ENCODE data around the gene COL6A2. TPM values are rescaled to one million over a fixed set of nuclear protein-coding genes. Genes with fewer than 3 reads are reported as not detected.

COL6A2 gene
- total and polyA plus RNA-seq, 10 of the 15 experiments (the other 5 are each of a cell fraction or from before 2014, with no cell fraction given), result 0.16 to 1.3 (median 0.34) TPM; not detected in 7

- TF ChIP-seq ELK1 (IDR thresholded peaks at IDR 0.05; ENCODE audit: low read depth, low read length) (no peak), RAD51 (IDR thresholded peaks at IDR 0.05) (no peak), HDAC6 (IDR thresholded peaks at IDR 0.05; ENCODE audit: unreplicated experiment) (no peak)
Measured at GRCh38 chr21:46131838-46132651, 34.1 kb downstream of the COL6A2 start (continued).

GRCh38 chr21:46135782-46136395 lies 38.0 kb downstream of the COL6A2 start:
- intact Hi-C loops (cut with micrococcal nuclease; ENCODE audit: unreplicated experiment), result no loop called here
- SMC1A ChIA-PET (ENCODE audit: uncharacterized antibody, unreplicated experiment), result no interaction called here
- H3K4me3 ChIP-seq, result no peak overlapping the region
- H3K36me3 ChIP-seq (ENCODE audit: control insufficient read depth in 2 of 2, insufficient read depth in 2 of 2, low read length in 1 of 2), result no peaks in the 10 kb centered on the region
- no peak overlapping the region for H3K27ac ChIP-seq (ENCODE audit: control insufficient read depth, insufficient read depth)
- H3K9ac ChIP-seq (ENCODE audit: control insufficient read depth, insufficient read depth, low read length), result no peak overlapping the region
- RAD21 ChIA-PET (ENCODE audit: unreplicated experiment), result no interaction called here
- no peaks in the 10 kb centered on the region for H3K79me2 ChIP-seq (ENCODE audit: control insufficient read depth, insufficient read depth, low read length)
- BruUV-seq (replicated peaks), result no TSS peak
- H4K20me1 ChIP-seq (ENCODE audit: control insufficient read depth, insufficient read depth), result no peaks in the 10 kb centered on the region
- no peak overlapping the region for H2AFZ ChIP-seq (ENCODE audit: control insufficient read depth, low read depth, low read length)
- H3K4me1 ChIP-seq (ENCODE audit: control insufficient read depth, insufficient read depth, low read length), result no peaks in the 10 kb centered on the region
- H3K9me3 ChIP-seq (replicated peaks; ENCODE audit: control insufficient read depth, insufficient read depth, low read length), result no peaks in the 10 kb centered on the region; the same call in 2 of the 3 replicates
- no peak for ATAC-seq
- CTCF ChIA-PET, result no interaction called here
- in situ Hi-C loops (cut with MboI), result no loop called here
- H3K27me3 ChIP-seq (replicated peaks in 1 of 2; ENCODE audit: control insufficient read depth in 2 of 2, insufficient read depth in 2 of 2, low read length in 1 of 2), result no peaks in the 10 kb centered on the region
- no peak overlapping the region for H3K4me2 ChIP-seq (ENCODE audit: control insufficient read depth, insufficient read depth)
- DNase-seq (ENCODE audit: low read depth, low spot score), result no peak
- POLR2A ChIA-PET, result no interaction called here
- FAIRE-seq, result no peak
- WGBS (ENCODE audit: insufficient coverage, insufficient replicate concordance, low lambda C conversion rate, missing lambda C conversion rate), result 28% methylated on average over 3 of the region's 7 CpGs
- TF ChIP-seq PAX8 (IDR thresholded peaks at IDR 0.05), result no peak
- no peak for TF ChIP-seq CHD2 (IDR thresholded peaks at IDR 0.05; ENCODE audit: borderline replicate concordance, low read depth, low read length)
- TF ChIP-seq TBL1XR1 (IDR thresholded peaks at IDR 0.05; ENCODE audit: low read depth, low read length), result no peak
- TF ChIP-seq, protein P1, sequence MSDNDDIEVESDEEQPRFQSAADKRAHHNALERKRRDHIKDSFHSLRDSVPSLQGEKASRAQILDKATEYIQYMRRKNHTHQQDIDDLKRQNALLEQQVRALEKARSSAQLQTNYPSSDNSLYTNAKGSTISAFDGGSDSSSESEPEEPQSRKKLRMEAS (IDR thresholded peaks at IDR 0.05; ENCODE audit: low read depth, low read length), result no peak
- TF ChIP-seq ZZZ3 (IDR thresholded peaks at IDR 0.05; ENCODE audit: control insufficient read depth, insufficient read length, low read depth), result no peak
- TF ChIP-seq, protein P2, sequence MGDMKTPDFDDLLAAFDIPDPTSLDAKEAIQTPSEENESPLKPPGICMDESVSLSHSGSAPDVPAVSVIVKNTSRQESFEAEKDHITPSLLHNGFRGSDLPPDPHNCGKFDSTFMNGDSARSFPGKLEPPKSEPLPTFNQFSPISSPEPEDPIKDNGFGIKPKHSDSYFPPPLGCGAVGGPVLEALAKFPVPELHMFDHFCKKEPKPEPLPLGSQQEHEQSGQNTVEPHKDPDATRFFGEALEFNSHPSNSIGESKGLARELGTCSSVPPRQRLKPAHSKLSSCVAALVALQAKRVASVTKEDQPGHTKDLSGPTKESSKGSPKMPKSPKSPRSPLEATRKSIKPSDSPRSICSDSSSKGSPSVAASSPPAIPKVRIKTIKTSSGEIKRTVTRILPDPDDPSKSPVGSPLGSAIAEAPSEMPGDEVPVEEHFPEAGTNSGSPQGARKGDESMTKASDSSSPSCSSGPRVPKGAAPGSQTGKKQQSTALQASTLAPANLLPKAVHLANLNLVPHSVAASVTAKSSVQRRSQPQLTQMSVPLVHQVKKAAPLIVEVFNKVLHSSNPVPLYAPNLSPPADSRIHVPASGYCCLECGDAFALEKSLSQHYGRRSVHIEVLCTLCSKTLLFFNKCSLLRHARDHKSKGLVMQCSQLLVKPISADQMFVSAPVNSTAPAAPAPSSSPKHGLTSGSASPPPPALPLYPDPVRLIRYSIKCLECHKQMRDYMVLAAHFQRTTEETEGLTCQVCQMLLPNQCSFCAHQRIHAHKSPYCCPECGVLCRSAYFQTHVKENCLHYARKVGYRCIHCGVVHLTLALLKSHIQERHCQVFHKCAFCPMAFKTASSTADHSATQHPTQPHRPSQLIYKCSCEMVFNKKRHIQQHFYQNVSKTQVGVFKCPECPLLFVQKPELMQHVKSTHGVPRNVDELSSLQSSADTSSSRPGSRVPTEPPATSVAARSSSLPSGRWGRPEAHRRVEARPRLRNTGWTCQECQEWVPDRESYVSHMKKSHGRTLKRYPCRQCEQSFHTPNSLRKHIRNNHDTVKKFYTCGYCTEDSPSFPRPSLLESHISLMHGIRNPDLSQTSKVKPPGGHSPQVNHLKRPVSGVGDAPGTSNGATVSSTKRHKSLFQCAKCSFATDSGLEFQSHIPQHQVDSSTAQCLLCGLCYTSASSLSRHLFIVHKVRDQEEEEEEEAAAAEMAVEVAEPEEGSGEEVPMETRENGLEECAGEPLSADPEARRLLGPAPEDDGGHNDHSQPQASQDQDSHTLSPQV (IDR thresholded peaks at IDR 0.05), result no peak
- TF ChIP-seq, protein P3, sequence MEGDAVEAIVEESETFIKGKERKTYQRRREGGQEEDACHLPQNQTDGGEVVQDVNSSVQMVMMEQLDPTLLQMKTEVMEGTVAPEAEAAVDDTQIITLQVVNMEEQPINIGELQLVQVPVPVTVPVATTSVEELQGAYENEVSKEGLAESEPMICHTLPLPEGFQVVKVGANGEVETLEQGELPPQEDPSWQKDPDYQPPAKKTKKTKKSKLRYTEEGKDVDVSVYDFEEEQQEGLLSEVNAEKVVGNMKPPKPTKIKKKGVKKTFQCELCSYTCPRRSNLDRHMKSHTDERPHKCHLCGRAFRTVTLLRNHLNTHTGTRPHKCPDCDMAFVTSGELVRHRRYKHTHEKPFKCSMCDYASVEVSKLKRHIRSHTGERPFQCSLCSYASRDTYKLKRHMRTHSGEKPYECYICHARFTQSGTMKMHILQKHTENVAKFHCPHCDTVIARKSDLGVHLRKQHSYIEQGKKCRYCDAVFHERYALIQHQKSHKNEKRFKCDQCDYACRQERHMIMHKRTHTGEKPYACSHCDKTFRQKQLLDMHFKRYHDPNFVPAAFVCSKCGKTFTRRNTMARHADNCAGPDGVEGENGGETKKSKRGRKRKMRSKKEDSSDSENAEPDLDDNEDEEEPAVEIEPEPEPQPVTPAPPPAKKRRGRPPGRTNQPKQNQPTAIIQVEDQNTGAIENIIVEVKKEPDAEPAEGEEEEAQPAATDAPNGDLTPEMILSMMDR (IDR thresholded peaks at IDR 0.05 in 2 of 3, conservative IDR thresholded peaks at IDR 0.05 in 1 of 3; ENCODE audit: control insufficient read depth in 2 of 3, extremely low read depth in 1 of 3, insufficient read depth in 1 of 3, low read depth in 3 of 3, low read length in 3 of 3), result no peak
- TF ChIP-seq SMARCA5 (IDR thresholded peaks at IDR 0.05), result no peak
- TF ChIP-seq BRCA1 (IDR thresholded peaks at IDR 0.05; ENCODE audit: low read depth, low read length), result no peak
- no peak for TF ChIP-seq ESRRA (IDR thresholded peaks at IDR 0.05; ENCODE audit: low read length)
- no peak for TF ChIP-seq SREBF1 (IDR thresholded peaks at IDR 0.05; ENCODE audit: low read length)
